ENCODE results near the gene SLC25A43. TPM values are rescaled to one million over a fixed set of nuclear protein-coding genes. Genes with fewer than 3 reads are reported as not detected.
"Not testable (repeated sequence)": the region's sequence is repeated elsewhere in the genome, so short reads cannot be mapped to it uniquely, and the experiment has no call there.

The SLC25A43 gene
- 25.8 and 30.9 TPM in 2 replicates for total RNA-seq (2014; rRNA removed)
- Bru-seq, nascent RNA, result percentile 66 among the genes with signal in this experiment
- BruChase-seq, experiment 1, labeled RNA remaining after a 6-hour chase, result percentile 65 among the genes with signal in this experiment
- BruChase-seq, experiment 2, labeled RNA remaining after a 2-hour chase, result percentile 66 among the genes with signal in this experiment
- long read RNA-seq, transcript SLC25A43-201 (5 exons, 2,783 nt), result major isoform, 40 of 62 reads
- long read RNA-seq, partial matches to known transcripts, result 9 of 62 reads
- long read RNA-seq, other reads (novel, unspliced or antisense), result 12 of 62 reads

- Histone ChIP-seq H3K9ac (ENCODE audit: low read length) (peak within 1 kb of the TSS; percentile 91), H2AFZ (ENCODE audit: low read length) (peak within 1 kb of the TSS; percentile 88), H3K4me2 (ENCODE audit: low read length) (peak within 1 kb of the TSS; percentile 91), H3K4me3 (ENCODE audit: low read length) (peak within 1 kb of the TSS; percentile 91), H3K4me1 (ENCODE audit: insufficient read depth, low read length) (peaks cover 29% of the 10 kb centered on the region), H3K27ac (ENCODE audit: low read length) (peak within 1 kb of the TSS; percentile 52), H3K27me3 (ENCODE audit: low read length) (no peaks in the 10 kb centered on the region), H4K20me1 (ENCODE audit: low read length) (no peaks in the 10 kb centered on the region), H3K36me3 (ENCODE audit: low read depth, low read length) (no peaks in the 10 kb centered on the region), H3K9me2 (replicated peaks; ENCODE audit: low read length) (no peaks in the 10 kb centered on the region), H3F3A (ENCODE audit: low read length, unreplicated experiment) (no peaks in the 10 kb centered on the region), H3K9me3 (ENCODE audit: low read length) (no peaks in the 10 kb centered on the region), H3K79me2 (ENCODE audit: low read length) (peaks cover 46% of the 10 kb centered on the region)
- DNase-seq (peak; percentile 45), ATAC-seq (peak; percentile 91)
- intact Hi-C loops (cut with micrococcal nuclease), result no loop called here
- ChIA-PET POLR2A (ENCODE audit: unreplicated experiment) (no interaction called here), CTCF (no interaction called here)
- TF ChIP-seq EZH2phosphoT487 (IDR thresholded peaks at IDR 0.05; ENCODE audit: borderline replicate concordance, low read length), result no peak
- no peak for TF ChIP-seq EZH2 (IDR thresholded peaks at IDR 0.05; ENCODE audit: low read length, unreplicated experiment)
- no TSS peak for BruUV-seq (replicated peaks)
Measured at GRCh38 chrX:119398974-119399771, at the start of gene SLC25A43. TSS of gene SLC25A43 (plus strand) at chrX:119399336. CDS start at chrX:119399404, 68 bp downstream.

- Histone ChIP-seq H4K20me1 (ENCODE audit: low read length) (no peaks in the 10 kb centered on the region), H3K27me3 (ENCODE audit: low read length) (no peaks in the 10 kb centered on the region), H3K4me1 (ENCODE audit: insufficient read depth, low read length) (no peaks in the 10 kb centered on the region), H3K36me3 (ENCODE audit: low read depth, low read length) (no peaks in the 10 kb centered on the region), H3K9ac (ENCODE audit: low read length) (no peak overlapping the region), H3K4me2 (ENCODE audit: low read length) (no peak overlapping the region), H2AFZ (ENCODE audit: low read length) (no peak overlapping the region), H3K79me2 (ENCODE audit: low read length) (no peaks in the 10 kb centered on the region), H3K9me2 (replicated peaks; ENCODE audit: low read length) (no peaks in the 10 kb centered on the region), H3K9me3 (ENCODE audit: low read length) (no peaks in the 10 kb centered on the region), H3K27ac (ENCODE audit: low read length) (no peak overlapping the region), H3F3A (ENCODE audit: low read length, unreplicated experiment) (no peaks in the 10 kb centered on the region), H3K4me3 (ENCODE audit: low read length) (no peak overlapping the region)
- intact Hi-C loops (cut with micrococcal nuclease), result no loop called here
- BruUV-seq (replicated peaks), result no TSS peak
- ChIA-PET CTCF (no interaction called here), POLR2A (ENCODE audit: unreplicated experiment) (no interaction called here)
- ATAC-seq, result no peak
- TF ChIP-seq CTCF (conservative IDR thresholded peaks at IDR 0.05; ENCODE audit: low read depth, low read length) (no peak), EZH2 (IDR thresholded peaks at IDR 0.05; ENCODE audit: low read length, unreplicated experiment) (no peak), EZH2phosphoT487 (IDR thresholded peaks at IDR 0.05; ENCODE audit: borderline replicate concordance, low read length) (no peak)
- no peak for DNase-seq
Measured at GRCh38 chrX:119359618-119360382, 39.3 kb upstream of the SLC25A43 start.

- intact Hi-C loops (cut with micrococcal nuclease); POLR2A ChIA-PET (ENCODE audit: unreplicated experiment); H3K9ac ChIP-seq (ENCODE audit: low read length): not testable (repeated sequence)
Measured at GRCh38 chrX:119361451-119361850, 37.7 kb upstream of the SLC25A43 start.

GRCh38 chrX:119362074-119362473 is 37.1 kb upstream of the SLC25A43 start:
- H3K4me3 ChIP-seq (ENCODE audit: low read length); intact Hi-C loops (cut with micrococcal nuclease); H3K9me2 ChIP-seq (replicated peaks; ENCODE audit: low read length); H3K9me3 ChIP-seq (ENCODE audit: low read length); H3K4me1 ChIP-seq (ENCODE audit: insufficient read depth, low read length); H2AFZ ChIP-seq (ENCODE audit: low read length); BruUV-seq (replicated peaks); DNase-seq; POLR2A ChIA-PET (ENCODE audit: unreplicated experiment); H3K4me2 ChIP-seq (ENCODE audit: low read length); H3K9ac ChIP-seq (ENCODE audit: low read length); H3K27ac ChIP-seq (ENCODE audit: low read length); H3F3A ChIP-seq (ENCODE audit: low read length, unreplicated experiment); H3K27me3 ChIP-seq (ENCODE audit: low read length); H3K79me2 ChIP-seq (ENCODE audit: low read length); CTCF ChIA-PET; ATAC-seq; H3K36me3 ChIP-seq (ENCODE audit: low read depth, low read length); H4K20me1 ChIP-seq (ENCODE audit: low read length): not testable (repeated sequence)

More at GRCh38 chrX:119361451-119361850, 37.7 kb upstream of the SLC25A43 start:
- H3K27me3 ChIP-seq (ENCODE audit: low read length); DNase-seq; H3F3A ChIP-seq (ENCODE audit: low read length, unreplicated experiment); BruUV-seq (replicated peaks); H3K4me3 ChIP-seq (ENCODE audit: low read length); H3K36me3 ChIP-seq (ENCODE audit: low read depth, low read length); H3K9me3 ChIP-seq (ENCODE audit: low read length); CTCF ChIA-PET; H3K9me2 ChIP-seq (replicated peaks; ENCODE audit: low read length); H2AFZ ChIP-seq (ENCODE audit: low read length); H4K20me1 ChIP-seq (ENCODE audit: low read length); H3K27ac ChIP-seq (ENCODE audit: low read length); H3K4me2 ChIP-seq (ENCODE audit: low read length); ATAC-seq; H3K4me1 ChIP-seq (ENCODE audit: insufficient read depth, low read length); H3K79me2 ChIP-seq (ENCODE audit: low read length): not testable (repeated sequence)

Measured in PC-3 (cell line).